ENCODE measurements around the gene TRNT1.
A peak's percentile ranks its signal among the peaks of the same experiment; 100 is the strongest.

Gene TRNT1

GRCh38 chr3:3110749-3111361 lies 15.9 kb upstream of the TRNT1 start:
- no peak for DNase-seq (ENCODE audit: low read depth in 2 of 3, low spot score in 1 of 3)

- no peak for DNase-seq (ENCODE audit: low read depth in 2 of 3, low spot score in 1 of 3)
Measured at GRCh38 chr3:3113042-3113709, 13.6 kb upstream of the TRNT1 start.

GRCh38 chr3:3117651-3118050 lies 9.1 kb upstream of the TRNT1 start:
- DNase-seq (ENCODE audit: low read depth in 2 of 3, low spot score in 1 of 3), result no peak

GRCh38 chr3:3119393-3119851 lies 7.3 kb upstream of the TRNT1 start:
- no peak for DNase-seq (ENCODE audit: low read depth in 2 of 3, low spot score in 1 of 3)

- no peak for DNase-seq (ENCODE audit: low read depth in 2 of 3, low spot score in 1 of 3)
Measured at GRCh38 chr3:3125977-3126376, 763 bp upstream of the TRNT1 start.

GRCh38 chr3:3127432-3128010 lies 781 bp downstream of the TRNT1 start:
- DNase-seq (ENCODE audit: low read depth in 2 of 3, low spot score in 1 of 3), result peak in 2 of 3 donors; percentile 18 to 30

- DNase-seq (ENCODE audit: low read depth in 2 of 3, low spot score in 1 of 3), result no peak
Measured at GRCh38 chr3:3129579-3129978, 2.8 kb downstream of the TRNT1 start.

GRCh38 chr3:3133500-3133899 lies 6.8 kb downstream of the TRNT1 start:
- no peak for DNase-seq (ENCODE audit: low read depth in 2 of 3, low spot score in 1 of 3)

GRCh38 chr3:3134750-3135448 lies 8.2 kb downstream of the TRNT1 start:
- DNase-seq (ENCODE audit: low read depth in 2 of 3, low spot score in 1 of 3), result no peak

GRCh38 chr3:3137526-3137925 lies 10.8 kb downstream of the TRNT1 start:
- no peak for DNase-seq (ENCODE audit: low read depth in 2 of 3, low spot score in 1 of 3)

- no peak for DNase-seq (ENCODE audit: low read depth in 2 of 3, low spot score in 1 of 3)
Measured at GRCh38 chr3:3141939-3142338, 15.2 kb downstream of the TRNT1 start.

GRCh38 chr3:3145831-3146230 lies 19.1 kb downstream of the TRNT1 start:
- no peak for DNase-seq (ENCODE audit: low read depth in 2 of 3, low spot score in 1 of 3)

- DNase-seq (ENCODE audit: low read depth in 2 of 3, low spot score in 1 of 3), result no peak
Measured at GRCh38 chr3:3149560-3149959, 22.8 kb downstream of the TRNT1 start.

- no peak for DNase-seq (ENCODE audit: low read depth in 2 of 3, low spot score in 1 of 3)
Measured at GRCh38 chr3:3151513-3151912, 24.8 kb downstream of the TRNT1 start.

- DNase-seq (ENCODE audit: low read depth in 2 of 3, low spot score in 1 of 3), result no peak
Measured at GRCh38 chr3:3154879-3155610, 28.3 kb downstream of the TRNT1 start.

- DNase-seq (ENCODE audit: low read depth in 2 of 3, low spot score in 1 of 3), result no peak
Measured at GRCh38 chr3:3157484-3157883, 30.7 kb downstream of the TRNT1 start.

- no peak for DNase-seq (ENCODE audit: low read depth in 2 of 3, low spot score in 1 of 3)
Measured at GRCh38 chr3:3160826-3161225, 34.1 kb downstream of the TRNT1 start.

- DNase-seq (ENCODE audit: low read depth in 2 of 3, low spot score in 1 of 3), result no peak
Measured at GRCh38 chr3:3165241-3165640, 38.5 kb downstream of the TRNT1 start.

- no peak for DNase-seq (ENCODE audit: low read depth in 2 of 3, low spot score in 1 of 3)
Measured at GRCh38 chr3:3165650-3166049, 38.9 kb downstream of the TRNT1 start.

GRCh38 chr3:3170998-3171397 lies 44.3 kb downstream of the TRNT1 start:
- DNase-seq (ENCODE audit: low read depth in 2 of 3, low spot score in 1 of 3), result no peak

GRCh38 chr3:3172627-3173026 lies 45.9 kb downstream of the TRNT1 start:
- no peak for DNase-seq (ENCODE audit: low read depth in 2 of 3, low spot score in 1 of 3)
